GM12891 (cell line): ENCODE data around the gene NT5C3B.

Experiments used
- POLR2A ChIP-seq: IDR thresholded peaks from 2 replicates; pipeline ENCODE4 v1.6.1; 2011; ENCODE audit warnings: low read depth, low read length, control low read depth
- TAF1 ChIP-seq: IDR thresholded peaks from 2 replicates; pipeline ENCODE4 v1.6.1; 2011; ENCODE audit warnings: low read depth, low read length, control low read depth

DNA sequence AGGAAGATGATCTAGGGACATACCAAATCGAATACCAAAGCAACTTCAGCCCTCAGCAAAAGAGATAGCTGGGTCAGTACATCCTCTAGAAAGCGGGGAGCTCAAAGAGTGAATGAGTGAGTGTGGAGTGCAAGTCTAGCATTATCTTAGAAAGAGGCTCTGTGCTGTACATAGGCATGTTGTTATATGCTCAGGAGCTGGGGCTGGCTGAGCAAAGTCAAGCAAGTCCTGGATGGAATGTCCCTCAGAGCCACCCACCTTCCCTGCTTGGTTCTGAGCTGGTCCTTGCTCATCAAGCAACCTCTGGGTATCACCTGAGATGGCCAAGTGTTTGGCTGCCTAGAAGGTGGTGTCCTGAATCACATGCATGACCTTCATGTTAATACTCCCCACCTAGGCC is 34.1 kb upstream of the NT5C3B start:
- TF ChIP-seq TAF1 (no peak), POLR2A (no peak)
